ENCODE data around the gene EFNA4.
"Not testable (repeated sequence)": the region's sequence is repeated elsewhere in the genome, so short reads cannot be mapped to it uniquely, and the experiment has no call there.

The EFNA4 gene

GRCh38 chr1:155113450-155113980, 50.0 kb downstream of the EFNA4 start:
- in situ Hi-C loops (cut with HindIII; ENCODE audit: low sequenced_read_pairs), result no loop called here

- in situ Hi-C loops (cut with HindIII; ENCODE audit: low sequenced_read_pairs), result no loop called here
Observed at GRCh38 chr1:155116113-155116764, 52.7 kb downstream of the EFNA4 start.

- in situ Hi-C loops (cut with HindIII; ENCODE audit: low sequenced_read_pairs), result no loop called here
Observed at GRCh38 chr1:155117610-155118009, 54.1 kb downstream of the EFNA4 start.

GRCh38 chr1:155118090-155118489, 54.5 kb downstream of the EFNA4 start:
- in situ Hi-C loops (cut with HindIII; ENCODE audit: low sequenced_read_pairs), result not testable (repeated sequence)

All from endothelial cell of hepatic sinusoid (primary cell).